ENCODE measurements around the gene SLCO4C1. TPM values are rescaled to one million over a fixed set of nuclear protein-coding genes. Genes with fewer than 3 reads are reported as not detected.

SLCO4C1 gene
- total RNA-seq, 2 experiments from 2014 or later = 0.25 to 0.42 TPM

Other genes with a start within 250 kb of the SLCO4C1 start
- gene SLCO6A1, start 202.7 kb upstream of the SLCO4C1 start, total RNA-seq = not detected